Measurements from ENCODE around the gene PLRG1.

The PLRG1 gene

GRCh38 chr4:154542271-154542879, 7.8 kb downstream of the PLRG1 start:
- Histone ChIP-seq H3K9me3 (ENCODE audit: insufficient read depth, low read depth, low read length) (no peaks in the 10 kb centered on the region), H3K4me3 (ENCODE audit: low read length) (no peak overlapping the region), H3K36me3 (ENCODE audit: insufficient read depth, low read depth, low read length) (peaks cover 100% of the 10 kb centered on the region), H3K27me3 (ENCODE audit: insufficient read depth, low read length) (no peaks in the 10 kb centered on the region), H3K27ac (ENCODE audit: low read length) (no peak overlapping the region), H3K9ac (ENCODE audit: low read depth, low read length) (no peak overlapping the region), H3K4me1 (ENCODE audit: insufficient read depth, low read length) (no peaks in the 10 kb centered on the region)

- H3K27me3 ChIP-seq (ENCODE audit: insufficient read depth, low read length) = no peaks in the 10 kb centered on the region
- no peak overlapping the region for H3K27ac ChIP-seq (ENCODE audit: low read length)
- H3K36me3 ChIP-seq (ENCODE audit: insufficient read depth, low read depth, low read length) = peaks cover 43% of the 10 kb centered on the region
- no peak overlapping the region for H3K9ac ChIP-seq (ENCODE audit: low read depth, low read length)
- H3K4me1 ChIP-seq (ENCODE audit: insufficient read depth, low read length) = no peaks in the 10 kb centered on the region
- no peaks in the 10 kb centered on the region for H3K9me3 ChIP-seq (ENCODE audit: insufficient read depth, low read depth, low read length)
- H3K4me3 ChIP-seq (ENCODE audit: low read length) = no peak overlapping the region
These were observed 15.9 kb downstream of the PLRG1 start for GRCh38 chr4:154534296-154534695.

GRCh38 chr4:154529728-154530519, 20.3 kb downstream of the PLRG1 start:
- no peak overlapping the region for H3K27ac ChIP-seq (ENCODE audit: low read length)
- H3K9me3 ChIP-seq (ENCODE audit: insufficient read depth, low read depth, low read length) = no peaks in the 10 kb centered on the region

GRCh38 chr4:154528869-154529268, 21.3 kb downstream of the PLRG1 start:
- Histone ChIP-seq H3K9ac (ENCODE audit: low read depth, low read length) (no peak overlapping the region), H3K9me3 (ENCODE audit: insufficient read depth, low read depth, low read length) (no peaks in the 10 kb centered on the region), H3K4me1 (ENCODE audit: insufficient read depth, low read length) (no peaks in the 10 kb centered on the region), H3K27me3 (ENCODE audit: insufficient read depth, low read length) (no peaks in the 10 kb centered on the region), H3K4me3 (ENCODE audit: low read length) (no peak overlapping the region), H3K27ac (ENCODE audit: low read length) (no peak overlapping the region), H3K36me3 (ENCODE audit: insufficient read depth, low read depth, low read length) (no peaks in the 10 kb centered on the region)

More at GRCh38 chr4:154529728-154530519, 20.3 kb downstream of the PLRG1 start:
- no peak overlapping the region for H3K9ac ChIP-seq (ENCODE audit: low read depth, low read length)
- H3K36me3 ChIP-seq (ENCODE audit: insufficient read depth, low read depth, low read length) = no peaks in the 10 kb centered on the region
- H3K4me3 ChIP-seq (ENCODE audit: low read length) = no peak overlapping the region
- H3K27me3 ChIP-seq (ENCODE audit: insufficient read depth, low read length) = no peaks in the 10 kb centered on the region
- no peaks in the 10 kb centered on the region for H3K4me1 ChIP-seq (ENCODE audit: insufficient read depth, low read length)

GRCh38 chr4:154527308-154527707, 22.9 kb downstream of the PLRG1 start:
- H3K4me3 ChIP-seq (ENCODE audit: low read length) = no peak overlapping the region
- H3K9ac ChIP-seq (ENCODE audit: low read depth, low read length) = no peak overlapping the region
- H3K9me3 ChIP-seq (ENCODE audit: insufficient read depth, low read depth, low read length) = no peaks in the 10 kb centered on the region
- no peaks in the 10 kb centered on the region for H3K27me3 ChIP-seq (ENCODE audit: insufficient read depth, low read length)
- no peaks in the 10 kb centered on the region for H3K4me1 ChIP-seq (ENCODE audit: insufficient read depth, low read length)
- H3K36me3 ChIP-seq (ENCODE audit: insufficient read depth, low read depth, low read length) = no peaks in the 10 kb centered on the region
- H3K27ac ChIP-seq (ENCODE audit: low read length) = no peak overlapping the region

GRCh38 chr4:154526151-154526550, 24.0 kb downstream of the PLRG1 start:
- Histone ChIP-seq H3K9me3 (ENCODE audit: insufficient read depth, low read depth, low read length) (no peaks in the 10 kb centered on the region), H3K27me3 (ENCODE audit: insufficient read depth, low read length) (no peaks in the 10 kb centered on the region), H3K36me3 (ENCODE audit: insufficient read depth, low read depth, low read length) (no peaks in the 10 kb centered on the region), H3K4me3 (ENCODE audit: low read length) (no peak overlapping the region), H3K27ac (ENCODE audit: low read length) (no peak overlapping the region), H3K4me1 (ENCODE audit: insufficient read depth, low read length) (no peaks in the 10 kb centered on the region), H3K9ac (ENCODE audit: low read depth, low read length) (no peak overlapping the region)

GRCh38 chr4:154521607-154522006, 28.6 kb downstream of the PLRG1 start:
- no peaks in the 10 kb centered on the region for H3K27me3 ChIP-seq (ENCODE audit: insufficient read depth, low read length)
- no peak overlapping the region for H3K27ac ChIP-seq (ENCODE audit: low read length)
- H3K4me1 ChIP-seq (ENCODE audit: insufficient read depth, low read length) = no peaks in the 10 kb centered on the region
- H3K4me3 ChIP-seq (ENCODE audit: low read length) = no peak overlapping the region
- no peaks in the 10 kb centered on the region for H3K9me3 ChIP-seq (ENCODE audit: insufficient read depth, low read depth, low read length)
- no peaks in the 10 kb centered on the region for H3K36me3 ChIP-seq (ENCODE audit: insufficient read depth, low read depth, low read length)
- no peak overlapping the region for H3K9ac ChIP-seq (ENCODE audit: low read depth, low read length)

- H3K27ac ChIP-seq (ENCODE audit: low read length) = no peak overlapping the region
- H3K4me1 ChIP-seq (ENCODE audit: insufficient read depth, low read length) = no peaks in the 10 kb centered on the region
- H3K9me3 ChIP-seq (ENCODE audit: insufficient read depth, low read depth, low read length) = no peaks in the 10 kb centered on the region
- no peak overlapping the region for H3K9ac ChIP-seq (ENCODE audit: low read depth, low read length)
- H3K36me3 ChIP-seq (ENCODE audit: insufficient read depth, low read depth, low read length) = no peaks in the 10 kb centered on the region
- no peak overlapping the region for H3K4me3 ChIP-seq (ENCODE audit: low read length)
- no peaks in the 10 kb centered on the region for H3K27me3 ChIP-seq (ENCODE audit: insufficient read depth, low read length)
These were observed 31.0 kb downstream of the PLRG1 start for GRCh38 chr4:154519214-154519613.

GRCh38 chr4:154517591-154517990, 32.6 kb downstream of the PLRG1 start:
- no peak overlapping the region for H3K9ac ChIP-seq (ENCODE audit: low read depth, low read length)
- no peaks in the 10 kb centered on the region for H3K36me3 ChIP-seq (ENCODE audit: insufficient read depth, low read depth, low read length)
- H3K4me1 ChIP-seq (ENCODE audit: insufficient read depth, low read length) = 0 out of 2 replicates have a peak, but pooled peaks cover 2% of the 10 kb centered on the region
- no peak overlapping the region for H3K4me3 ChIP-seq (ENCODE audit: low read length)
- no peaks in the 10 kb centered on the region for H3K27me3 ChIP-seq (ENCODE audit: insufficient read depth, low read length)
- no peak overlapping the region for H3K27ac ChIP-seq (ENCODE audit: low read length)
- peaks cover 5% of the 10 kb centered on the region; the same call in 1 of the 2 replicates for H3K9me3 ChIP-seq (ENCODE audit: insufficient read depth, low read depth, low read length)

GRCh38 chr4:154516318-154517029, 33.7 kb downstream of the PLRG1 start:
- H3K27me3 ChIP-seq (ENCODE audit: insufficient read depth, low read length) = no peaks in the 10 kb centered on the region
- H3K9me3 ChIP-seq (ENCODE audit: insufficient read depth, low read depth, low read length) = peaks cover 5% of the 10 kb centered on the region; the same call in 1 of the 2 replicates
- H3K36me3 ChIP-seq (ENCODE audit: insufficient read depth, low read depth, low read length) = no peaks in the 10 kb centered on the region
- H3K4me3 ChIP-seq (ENCODE audit: low read length) = no peak overlapping the region
- H3K9ac ChIP-seq (ENCODE audit: low read depth, low read length) = no peak overlapping the region
- no peak overlapping the region for H3K27ac ChIP-seq (ENCODE audit: low read length)
- H3K4me1 ChIP-seq (ENCODE audit: insufficient read depth, low read length) = peaks cover 10% of the 10 kb centered on the region; the same call in 1 of the 2 replicates

- Histone ChIP-seq H3K4me3 (ENCODE audit: low read length) (no peak overlapping the region), H3K4me1 (ENCODE audit: insufficient read depth, low read length) (peaks cover 10% of the 10 kb centered on the region; the same call in 1 of the 2 replicates), H3K36me3 (ENCODE audit: insufficient read depth, low read depth, low read length) (no peaks in the 10 kb centered on the region), H3K9me3 (ENCODE audit: insufficient read depth, low read depth, low read length) (peaks cover 5% of the 10 kb centered on the region; the same call in 1 of the 2 replicates), H3K27me3 (ENCODE audit: insufficient read depth, low read length) (no peaks in the 10 kb centered on the region), H3K27ac (ENCODE audit: low read length) (no peak overlapping the region), H3K9ac (ENCODE audit: low read depth, low read length) (no peak overlapping the region)
These were observed 38.2 kb downstream of the PLRG1 start for GRCh38 chr4:154511981-154512380.
